Measurements from ENCODE around the gene TMEM121. TPM values are rescaled to one million over a fixed set of nuclear protein-coding genes. Genes with fewer than 3 reads are reported as not detected.

Gene TMEM121
- polyA plus RNA-seq, 1 donor (not counting 4 experiments of a cell fraction or from before 2014, with no cell fraction given): 0.18 TPM

- Histone ChIP-seq H3K9me3 (ENCODE audit: control insufficient read depth, low read depth, low read length) (no peaks in the 10 kb centered on the region), H2AFZ (ENCODE audit: control insufficient read depth, low read length) (no peak overlapping the region), H3K4me1 (ENCODE audit: control insufficient read depth, extremely low read depth, insufficient read depth, low read length) (peaks cover 38% of the 10 kb centered on the region), H3K27ac (ENCODE audit: control insufficient read depth, insufficient read depth, low read length) (no peak overlapping the region), H4K20me1 (ENCODE audit: control insufficient read depth, extremely low read depth, insufficient read depth, low read length) (no peaks in the 10 kb centered on the region), H3K36me3 (ENCODE audit: control insufficient read depth in 2 of 2, extremely low read depth in 1 of 2, insufficient read depth in 2 of 2, low read length in 2 of 2) (no peaks in the 10 kb centered on the region), H3K9ac (ENCODE audit: control insufficient read depth, extremely low read depth, insufficient read depth, low read length) (no peak overlapping the region), H3K9me1 (ENCODE audit: control insufficient read depth, extremely low read depth, insufficient read depth, low read length) (no peaks in the 10 kb centered on the region), H3K79me2 (ENCODE audit: control insufficient read depth, insufficient read depth, low read length) (no peaks in the 10 kb centered on the region), H3K4me2 (ENCODE audit: control insufficient read depth, extremely low read depth, insufficient read depth, low read depth, low read length) (no peak overlapping the region), H3K27me3 (ENCODE audit: control insufficient read depth, extremely low read depth, insufficient read depth, low read length) (peaks cover 35% of the 10 kb centered on the region), H3K4me3 (ENCODE audit: control insufficient read depth in 2 of 3, extremely low read depth in 1 of 3, insufficient read depth in 2 of 3, low read depth in 1 of 3, low read length in 3 of 3) (no peak overlapping the region)
- no peak for FAIRE-seq
- no peak for DNase-seq (ENCODE audit: low read depth, low spot score)
- dilution Hi-C loops (cut with MboI; ENCODE audit: extremely low pct_ligation_motif_present, low sequenced_read_pairs): no loop called here
- TF ChIP-seq CTCF (optimal IDR thresholded peaks at IDR 0.05 in 1 of 3, IDR thresholded peaks at IDR 0.05 in 1 of 3, conservative IDR thresholded peaks at IDR 0.05 in 1 of 3; ENCODE audit: extremely low read depth in 1 of 3, insufficient read depth in 2 of 3, low read length in 3 of 3) (no peak), EZH2 (IDR thresholded peaks at IDR 0.05; ENCODE audit: low read length) (no peak)
Measured at GRCh38 chr14:105484069-105484996, 42.0 kb upstream of the TMEM121 start.

- no peaks in the 10 kb centered on the region for H3K9me3 ChIP-seq (ENCODE audit: control insufficient read depth, low read depth, low read length)
- H4K20me1 ChIP-seq (ENCODE audit: control insufficient read depth, extremely low read depth, insufficient read depth, low read length): no peaks in the 10 kb centered on the region
- H3K27ac ChIP-seq (ENCODE audit: control insufficient read depth, insufficient read depth, low read length): no peak overlapping the region
- FAIRE-seq (no peak), DNase-seq (ENCODE audit: low read depth, low spot score) (no peak)
- TF ChIP-seq CTCF (optimal IDR thresholded peaks at IDR 0.05 in 1 of 3, IDR thresholded peaks at IDR 0.05 in 1 of 3, conservative IDR thresholded peaks at IDR 0.05 in 1 of 3; ENCODE audit: extremely low read depth in 1 of 3, insufficient read depth in 2 of 3, low read length in 3 of 3): no peak
- no peak for TF ChIP-seq EZH2 (IDR thresholded peaks at IDR 0.05; ENCODE audit: low read length)
- no peaks in the 10 kb centered on the region for H3K36me3 ChIP-seq (ENCODE audit: control insufficient read depth in 2 of 2, extremely low read depth in 1 of 2, insufficient read depth in 2 of 2, low read length in 2 of 2)
- dilution Hi-C loops (cut with MboI; ENCODE audit: extremely low pct_ligation_motif_present, low sequenced_read_pairs): no loop called here
- H3K79me2 ChIP-seq (ENCODE audit: control insufficient read depth, insufficient read depth, low read length): no peaks in the 10 kb centered on the region
- no peak overlapping the region for H3K9ac ChIP-seq (ENCODE audit: control insufficient read depth, extremely low read depth, insufficient read depth, low read length)
- H3K9me1 ChIP-seq (ENCODE audit: control insufficient read depth, extremely low read depth, insufficient read depth, low read length): no peaks in the 10 kb centered on the region
- H3K27me3 ChIP-seq (ENCODE audit: control insufficient read depth, extremely low read depth, insufficient read depth, low read length): peaks cover 35% of the 10 kb centered on the region
- no peak overlapping the region for H3K4me3 ChIP-seq (ENCODE audit: control insufficient read depth in 2 of 3, extremely low read depth in 1 of 3, insufficient read depth in 2 of 3, low read depth in 1 of 3, low read length in 3 of 3)
- no peak overlapping the region for H3K4me2 ChIP-seq (ENCODE audit: control insufficient read depth, extremely low read depth, insufficient read depth, low read depth, low read length)
- no peak overlapping the region for H2AFZ ChIP-seq (ENCODE audit: control insufficient read depth, low read length)
- H3K4me1 ChIP-seq (ENCODE audit: control insufficient read depth, extremely low read depth, insufficient read depth, low read length): peaks cover 38% of the 10 kb centered on the region
Measured at GRCh38 chr14:105484997-105485393, 41.4 kb upstream of the TMEM121 start.

Data from keratinocyte (primary cell).